Measurements from ENCODE around the gene GABBR2. TPM values are rescaled to one million over a fixed set of nuclear protein-coding genes. Genes with fewer than 3 reads are reported as not detected.
A peak's percentile ranks its signal among the peaks of the same experiment; 100 is the strongest.

The GABBR2 gene
- polyA plus RNA-seq, 1 of the 3 experiments (the other 2 are of a cell fraction) = not detected

DNA sequence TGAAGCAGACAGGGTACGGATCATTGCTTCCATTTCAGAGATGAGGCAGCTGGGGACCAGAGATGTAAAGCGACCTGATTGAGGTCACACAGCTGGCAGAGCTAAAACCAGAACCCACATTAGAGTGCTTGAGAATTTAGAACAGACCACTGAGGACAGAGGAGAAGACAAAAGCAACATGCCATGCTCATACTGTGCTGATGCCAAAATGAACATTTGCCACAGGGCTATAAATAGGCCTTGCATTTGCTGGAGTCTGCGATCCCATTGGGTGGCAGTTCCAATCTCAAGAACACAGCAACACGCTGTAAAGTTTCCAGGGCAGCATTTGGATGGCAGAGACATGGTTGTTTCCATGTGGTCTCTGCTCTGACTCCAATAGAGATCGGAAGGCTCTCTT lies 230.9 kb downstream of the GABBR2 start:
- no peak overlapping the region for H2AFZ ChIP-seq (ENCODE audit: low read depth)
- H3K4me1 ChIP-seq (ENCODE audit: control insufficient read depth in 1 of 2, insufficient read depth in 2 of 2, low read depth in 1 of 2, low read length in 1 of 2) = no peaks in the 10 kb centered on the region
- CTCF ChIA-PET = no interaction called here
- POLR2A ChIA-PET = no interaction called here
- no peaks in the 10 kb centered on the region for H3K79me2 ChIP-seq (ENCODE audit: insufficient read depth)
- H4K20me1 ChIP-seq (ENCODE audit: insufficient read depth) = no peaks in the 10 kb centered on the region
- H3K36me3 ChIP-seq (replicated peaks in 1 of 2; ENCODE audit: control insufficient read depth in 1 of 2, insufficient read depth in 2 of 2, low read length in 1 of 2) = no peaks in the 10 kb centered on the region
- H3K27me3 ChIP-seq (ENCODE audit: insufficient read depth) = no peaks in the 10 kb centered on the region
- no peak overlapping the region for H3K4me3 ChIP-seq (ENCODE audit: low read depth in 2 of 2, low read length in 1 of 2)
- no peak overlapping the region for H3K27ac ChIP-seq (ENCODE audit: low read depth in 2 of 2, low read length in 1 of 2)
- H3K9me2 ChIP-seq = no peaks in the 10 kb centered on the region
- no peak overlapping the region for H3K4me2 ChIP-seq
- no peak for DNase-seq
- no peak overlapping the region for H3K9ac ChIP-seq
- 38% methylated on average over 5 of the region's 5 CpGs for WGBS (ENCODE audit: low lambda C conversion rate)
- no peaks in the 10 kb centered on the region for H3F3A ChIP-seq (replicated peaks; ENCODE audit: insufficient read depth)
- TF ChIP-seq MEF2A (IDR thresholded peaks at IDR 0.05; ENCODE audit: borderline replicate concordance, low read depth) (no peak), GATA2 (CRISPR knock-in tag; IDR thresholded peaks at IDR 0.05) (no peak), EP300 (IDR thresholded peaks at IDR 0.05; ENCODE audit: borderline replicate concordance in 1 of 2, low read depth in 1 of 2, low read length in 1 of 2) (no peak), FOSL2 (IDR thresholded peaks at IDR 0.05; ENCODE audit: borderline replicate concordance, low read depth) (no peak), TAF1 (IDR thresholded peaks at IDR 0.05; ENCODE audit: borderline replicate concordance, low read depth, low read length) (no peak), YY1 (IDR thresholded peaks at IDR 0.05; ENCODE audit: low read depth) (no peak), TCF12 (IDR thresholded peaks at IDR 0.05) (no peak), SMC3 (IDR thresholded peaks at IDR 0.05; ENCODE audit: low read depth, low read length) (no peak), NFIC (IDR thresholded peaks at IDR 0.05; ENCODE audit: borderline replicate concordance) (no peak), JUND (IDR thresholded peaks at IDR 0.05) (no peak), POLR2AphosphoS5 (IDR thresholded peaks at IDR 0.05; ENCODE audit: low read depth, low read length) (no peak), FOXM1 (IDR thresholded peaks at IDR 0.05; ENCODE audit: low read depth) (no peak)
- TF ChIP-seq, protein P1, sequence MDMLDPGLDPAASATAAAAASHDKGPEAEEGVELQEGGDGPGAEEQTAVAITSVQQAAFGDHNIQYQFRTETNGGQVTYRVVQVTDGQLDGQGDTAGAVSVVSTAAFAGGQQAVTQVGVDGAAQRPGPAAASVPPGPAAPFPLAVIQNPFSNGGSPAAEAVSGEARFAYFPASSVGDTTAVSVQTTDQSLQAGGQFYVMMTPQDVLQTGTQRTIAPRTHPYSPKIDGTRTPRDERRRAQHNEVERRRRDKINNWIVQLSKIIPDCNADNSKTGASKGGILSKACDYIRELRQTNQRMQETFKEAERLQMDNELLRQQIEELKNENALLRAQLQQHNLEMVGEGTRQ (IDR thresholded peaks at IDR 0.05; ENCODE audit: borderline replicate concordance, low read depth, low read length) = no peak
- no peaks in the 10 kb centered on the region for H3K9me3 ChIP-seq

DNA sequence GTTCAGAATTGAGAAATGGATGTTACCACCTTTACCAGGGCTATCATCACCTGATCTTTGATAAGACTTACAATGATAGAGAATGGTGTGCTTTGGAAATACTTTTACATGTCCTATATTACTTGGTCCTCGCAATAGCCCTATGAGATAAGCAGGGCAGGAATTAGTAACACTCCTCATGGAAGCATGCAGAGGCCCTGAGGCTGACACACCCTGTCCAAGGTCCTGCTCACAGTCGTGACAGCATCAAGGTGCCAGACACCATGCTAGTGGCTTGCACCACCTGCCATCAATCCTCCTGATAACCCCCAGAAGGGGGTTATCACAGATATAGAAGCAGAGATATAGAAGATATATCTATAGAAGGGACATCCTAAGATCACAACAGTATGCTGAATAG lies 236.5 kb downstream of the GABBR2 start:
- 13% methylated on average over 2 of the region's 2 CpGs for WGBS (ENCODE audit: low lambda C conversion rate)
- Histone ChIP-seq H3K9me3 (no peaks in the 10 kb centered on the region), H3K27ac (ENCODE audit: low read depth in 2 of 2, low read length in 1 of 2) (no peak overlapping the region), H3K9me2 (no peaks in the 10 kb centered on the region), H3K79me2 (ENCODE audit: insufficient read depth) (no peaks in the 10 kb centered on the region), H2AFZ (ENCODE audit: low read depth) (no peak overlapping the region), H3K36me3 (replicated peaks in 1 of 2; ENCODE audit: control insufficient read depth in 1 of 2, insufficient read depth in 2 of 2, low read length in 1 of 2) (no peaks in the 10 kb centered on the region), H3K4me3 (ENCODE audit: low read depth in 2 of 2, low read length in 1 of 2) (no peak overlapping the region), H3K27me3 (ENCODE audit: insufficient read depth) (peaks cover 6% of the 10 kb centered on the region; the same call in 1 of the 2 replicates), H3F3A (replicated peaks; ENCODE audit: insufficient read depth) (no peaks in the 10 kb centered on the region), H3K9ac (no peak overlapping the region), H3K4me1 (ENCODE audit: control insufficient read depth in 1 of 2, insufficient read depth in 2 of 2, low read depth in 1 of 2, low read length in 1 of 2) (no peaks in the 10 kb centered on the region), H3K4me2 (no peak overlapping the region), H4K20me1 (ENCODE audit: insufficient read depth) (no peaks in the 10 kb centered on the region)
- POLR2A ChIA-PET = no interaction called here
- TF ChIP-seq CHD2 (IDR thresholded peaks at IDR 0.05; ENCODE audit: low read length, partially characterized antibody) (no peak), FOXJ3 (CRISPR knock-in tag; IDR thresholded peaks at IDR 0.05) (no peak), RFX5 (IDR thresholded peaks at IDR 0.05; ENCODE audit: low read length) (no peak), REST (IDR thresholded peaks at IDR 0.05; ENCODE audit: low read depth, low read length) (peak; percentile 81), YY1 (IDR thresholded peaks at IDR 0.05; ENCODE audit: low read depth) (no peak), POLR2AphosphoS5 (IDR thresholded peaks at IDR 0.05; ENCODE audit: low read depth, low read length) (no peak), EZH2phosphoT487 (IDR thresholded peaks at IDR 0.05; ENCODE audit: borderline replicate concordance, low read depth) (no peak)
- DNase-seq = no peak
- CTCF ChIA-PET = no interaction called here
